TTC549 (cell line): ENCODE measurements around the gene DENND5A.
"Not testable (repeated sequence)": the region's sequence is repeated elsewhere in the genome, so short reads cannot be mapped to it uniquely, and the experiment has no call there.

Experiments used
- FAIRE-seq: peaks from 2 replicates; lab custom pipeline; 2012; peaks lifted over from hg19 to GRCh38; lab: Jason Lieb, UNC

Gene DENND5A

GRCh38 chr11:9137293-9138132 is 127.6 kb downstream of the DENND5A start:
- no peak for FAIRE-seq

GRCh38 chr11:9136741-9137140 is 128.4 kb downstream of the DENND5A start:
- no peak for FAIRE-seq

- FAIRE-seq = no peak
Measured at GRCh38 chr11:9133956-9134355, 131.2 kb downstream of the DENND5A start.

GRCh38 chr11:9132203-9132878 is 132.8 kb downstream of the DENND5A start:
- FAIRE-seq = no peak

GRCh38 chr11:9130297-9130696 is 134.9 kb downstream of the DENND5A start:
- FAIRE-seq = no peak

- FAIRE-seq = no peak
Measured at GRCh38 chr11:9126636-9127035, 138.5 kb downstream of the DENND5A start.

GRCh38 chr11:9125185-9125886 is 139.8 kb downstream of the DENND5A start:
- no peak for FAIRE-seq

GRCh38 chr11:9123595-9124304 is 141.4 kb downstream of the DENND5A start:
- FAIRE-seq = no peak

GRCh38 chr11:9121469-9121796 is 143.7 kb downstream of the DENND5A start:
- FAIRE-seq = no peak

- FAIRE-seq = no peak
Measured at GRCh38 chr11:9120664-9121468, 144.3 kb downstream of the DENND5A start.

- FAIRE-seq = no peak
Measured at GRCh38 chr11:9118277-9118676, 146.9 kb downstream of the DENND5A start.

- FAIRE-seq = no peak
Measured at GRCh38 chr11:9112075-9112474, 153.1 kb downstream of the DENND5A start.

- FAIRE-seq = no peak
Measured at GRCh38 chr11:9109858-9110731, 155.1 kb downstream of the DENND5A start.

GRCh38 chr11:9104580-9104979 is 160.6 kb downstream of the DENND5A start:
- FAIRE-seq = no peak

- no peak for FAIRE-seq
Measured at GRCh38 chr11:9103542-9104276, 161.4 kb downstream of the DENND5A start.

GRCh38 chr11:9099617-9100016 is 165.5 kb downstream of the DENND5A start:
- FAIRE-seq = no peak

- not testable (repeated sequence) for FAIRE-seq
Measured at GRCh38 chr11:9098455-9098854, 166.7 kb downstream of the DENND5A start.

GRCh38 chr11:9097186-9097943 is 167.8 kb downstream of the DENND5A start:
- FAIRE-seq = not testable (repeated sequence)

GRCh38 chr11:9096427-9096826 is 168.7 kb downstream of the DENND5A start:
- no peak for FAIRE-seq
